HepG2 (cell line): ENCODE measurements around the gene C1QTNF9.

Source experiments
- EP300 ChIP-seq, 3 experiments: sonication (generic) in 1 of 3; formaldehyde crosslinking in 1 of 3; IDR thresholded peaks; 2 replicates each; pipeline versions ENCODE4 v1.5.1 to v1.6.1; 2011 to 2020; ENCODE audit warnings: low read depth in 2 of 3, low read length in 2 of 3, borderline replicate concordance in 1 of 3, improper control_type of control experiment in 1 of 3, mild to moderate bottlenecking in 1 of 3, missing genetic modification reagents in 1 of 3, moderate library complexity in 1 of 3
- TF ChIP-seq, protein P1 (sequence below): sonication (generic); formaldehyde crosslinking; IDR thresholded peaks from 2 replicates; pipeline ENCODE4 v1.8.1; 2023; ENCODE audit warnings: missing genetic modification reagents, mild to moderate bottlenecking, borderline replicate concordance

DNA sequence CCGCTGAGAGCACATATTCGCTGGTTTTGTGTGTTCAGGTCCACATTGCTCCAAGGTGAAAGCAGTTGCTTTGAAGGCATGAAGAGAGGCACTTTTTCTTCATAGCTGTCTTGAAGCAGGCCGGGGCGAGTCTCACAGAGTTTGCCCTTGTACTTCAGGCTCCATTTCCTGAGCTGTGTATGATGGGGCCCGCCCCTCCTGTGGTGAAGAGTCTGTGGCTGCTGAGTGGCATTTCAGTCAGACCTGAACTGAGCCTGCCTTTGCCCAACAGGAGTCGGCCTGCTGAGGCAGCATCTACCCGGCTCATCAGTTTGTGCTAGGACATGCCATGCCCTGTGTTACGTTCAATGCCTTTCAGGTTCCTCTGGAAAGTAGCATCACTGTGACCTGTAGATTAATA, 44.4 kb upstream of the C1QTNF9 start:
- TF ChIP-seq EP300 (IDR thresholded peaks at IDR 0.05; ENCODE audit: low read depth in 2 of 2, low read length in 2 of 2), result no peak
- no peak for TF ChIP-seq EP300 (CRISPR knock-in tag; IDR thresholded peaks at IDR 0.05; ENCODE audit: borderline replicate concordance)
- TF ChIP-seq, protein P1, sequence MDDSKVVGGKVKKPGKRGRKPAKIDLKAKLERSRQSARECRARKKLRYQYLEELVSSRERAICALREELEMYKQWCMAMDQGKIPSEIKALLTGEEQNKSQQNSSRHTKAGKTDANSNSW (CRISPR knock-in tag), result no peak
